Tibial nerve (tissue), 4 donors: ENCODE measurements around the gene CNOT1.

ENCODE experiments used
- EP300 ChIP-seq, 2 donors: sonication (generic); formaldehyde crosslinking; IDR thresholded peaks; one replicate each; pipeline ENCODE4 v1.6.1; 2017; ENCODE audit warnings: antibody characterized with exemption in 2 of 2, mild to moderate bottlenecking in 1 of 2
- POLR2A ChIP-seq, 2 donors: fragments of 450-650 bp; IDR thresholded peaks; one replicate each; pipeline ENCODE4 v1.6.1; 2017; ENCODE audit warnings: antibody characterized with exemption in 2 of 2, mild to moderate bottlenecking in 2 of 2, moderate library complexity in 2 of 2
- TF ChIP-seq, protein P1 (sequence below), 5 experiments: fragments of 200-600 bp in 3 of 5; fragments of 450-650 bp in 2 of 5; sonication (generic) in 3 of 5; IDR thresholded peaks; one replicate each; pipeline ENCODE4 v1.5.1; 2016 to 2019; ENCODE audit warnings: antibody characterized with exemption in 5 of 5, mild to moderate bottlenecking in 3 of 5, moderate library complexity in 2 of 5

DNA sequence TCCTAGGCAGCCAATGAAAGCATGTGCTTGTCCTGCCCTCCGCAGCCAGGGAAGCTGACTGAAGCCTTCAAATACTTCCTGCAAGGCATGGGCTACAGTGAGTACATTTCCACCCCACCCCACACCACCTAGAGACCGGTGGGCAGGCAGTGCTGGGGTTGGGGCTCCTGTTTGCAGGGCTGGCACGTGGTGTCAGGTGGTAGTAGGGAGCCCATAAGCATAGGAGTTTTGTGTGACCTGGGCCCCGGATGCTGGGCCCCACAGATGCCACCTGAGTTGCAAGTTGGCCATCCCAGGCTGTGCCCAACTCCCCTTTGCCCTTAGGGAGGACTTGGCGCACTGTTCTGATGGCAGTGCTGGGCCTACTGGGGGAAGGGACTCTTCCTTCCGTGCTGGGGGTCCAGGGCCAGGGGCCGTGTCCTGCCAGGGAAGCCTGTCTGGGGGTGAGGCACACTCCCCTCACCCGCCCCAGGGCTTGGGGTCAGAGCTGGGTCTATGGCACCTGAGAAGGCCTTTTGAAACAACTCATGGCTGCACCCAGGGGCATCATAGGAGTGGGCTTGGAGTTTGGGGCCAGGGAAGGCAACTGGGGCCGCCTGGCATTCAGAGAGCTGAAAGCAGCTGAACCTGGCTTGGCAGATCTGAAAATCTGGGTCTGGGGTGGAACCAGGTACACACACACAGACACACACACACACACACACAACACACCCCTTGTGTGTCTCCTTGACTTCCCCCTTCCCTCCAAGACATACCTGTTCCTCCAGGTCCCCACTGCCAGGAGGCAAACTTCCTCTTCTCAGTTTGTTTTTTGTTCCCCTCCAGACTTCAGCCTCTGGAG is 120.2 kb downstream of the CNOT1 start:
- TF ChIP-seq POLR2A (IDR thresholded peaks at IDR 0.05) = no peak
- TF ChIP-seq, protein P1, sequence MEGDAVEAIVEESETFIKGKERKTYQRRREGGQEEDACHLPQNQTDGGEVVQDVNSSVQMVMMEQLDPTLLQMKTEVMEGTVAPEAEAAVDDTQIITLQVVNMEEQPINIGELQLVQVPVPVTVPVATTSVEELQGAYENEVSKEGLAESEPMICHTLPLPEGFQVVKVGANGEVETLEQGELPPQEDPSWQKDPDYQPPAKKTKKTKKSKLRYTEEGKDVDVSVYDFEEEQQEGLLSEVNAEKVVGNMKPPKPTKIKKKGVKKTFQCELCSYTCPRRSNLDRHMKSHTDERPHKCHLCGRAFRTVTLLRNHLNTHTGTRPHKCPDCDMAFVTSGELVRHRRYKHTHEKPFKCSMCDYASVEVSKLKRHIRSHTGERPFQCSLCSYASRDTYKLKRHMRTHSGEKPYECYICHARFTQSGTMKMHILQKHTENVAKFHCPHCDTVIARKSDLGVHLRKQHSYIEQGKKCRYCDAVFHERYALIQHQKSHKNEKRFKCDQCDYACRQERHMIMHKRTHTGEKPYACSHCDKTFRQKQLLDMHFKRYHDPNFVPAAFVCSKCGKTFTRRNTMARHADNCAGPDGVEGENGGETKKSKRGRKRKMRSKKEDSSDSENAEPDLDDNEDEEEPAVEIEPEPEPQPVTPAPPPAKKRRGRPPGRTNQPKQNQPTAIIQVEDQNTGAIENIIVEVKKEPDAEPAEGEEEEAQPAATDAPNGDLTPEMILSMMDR (IDR thresholded peaks at IDR 0.05) = no peak
- no peak for TF ChIP-seq EP300 (IDR thresholded peaks at IDR 0.05)
